ENCODE results near the gene PIK3AP1. TPM values are rescaled to one million over a fixed set of nuclear protein-coding genes. Genes with fewer than 3 reads are reported as not detected.
"Not testable (repeated sequence)": the region's sequence is repeated elsewhere in the genome, so short reads cannot be mapped to it uniquely, and the experiment has no call there.

The PIK3AP1 gene
- total RNA-seq, 2 donors from 2014 or later, result 5.1 to 20.6 TPM

GRCh38 chr10:96576277-96576980 lies 143.9 kb downstream of the PIK3AP1 start:
- no peak for ATAC-seq (replicated peaks in 1 of 2)
- DNase-seq, result no peak
- Mint-ChIP-seq H3K9me3 (no peaks in the 10 kb centered on the region), H3K4me3 (no peak overlapping the region), H3K27me3 (ENCODE audit: low read depth) (no peaks in the 10 kb centered on the region), H3K36me3 (ENCODE audit: insufficient read depth in 2 of 2) (peaks cover 3 to 13% of the 10 kb centered on the region in 2 donors), H3K4me1 (ENCODE audit: low read depth) (peaks cover 42% of the 10 kb centered on the region), H3K27ac (no peak overlapping the region)

GRCh38 chr10:96574564-96574963 lies 145.8 kb downstream of the PIK3AP1 start:
- not testable (repeated sequence) for DNase-seq; H3K27me3 Mint-ChIP-seq (ENCODE audit: low read depth); H3K27ac Mint-ChIP-seq; H3K9me3 Mint-ChIP-seq; H3K4me3 Mint-ChIP-seq; ATAC-seq (replicated peaks in 1 of 2)
- H3K4me1 Mint-ChIP-seq (ENCODE audit: low read depth), result peaks cover 24% of the 10 kb centered on the region
- H3K36me3 Mint-ChIP-seq (ENCODE audit: insufficient read depth in 2 of 2), result peaks cover 5 to 12% of the 10 kb centered on the region in 2 donors

GRCh38 chr10:96573036-96573435 lies 147.3 kb downstream of the PIK3AP1 start:
- ATAC-seq (replicated peaks in 1 of 2) (no peak), DNase-seq (no peak)
- H3K4me3 Mint-ChIP-seq, result no peak overlapping the region
- H3K9me3 Mint-ChIP-seq, result no peaks in the 10 kb centered on the region
- peaks cover 27% of the 10 kb centered on the region for H3K4me1 Mint-ChIP-seq (ENCODE audit: low read depth)
- H3K27ac Mint-ChIP-seq, result no peak overlapping the region
- no peaks in the 10 kb centered on the region for H3K27me3 Mint-ChIP-seq (ENCODE audit: low read depth)
- H3K36me3 Mint-ChIP-seq (ENCODE audit: insufficient read depth in 2 of 2), result peaks cover 5 to 13% of the 10 kb centered on the region in 2 donors

GRCh38 chr10:96570983-96571964 lies 149.0 kb downstream of the PIK3AP1 start:
- no peak overlapping the region for H3K4me3 Mint-ChIP-seq
- no peaks in the 10 kb centered on the region for H3K27me3 Mint-ChIP-seq (ENCODE audit: low read depth)
- peaks cover 5 to 12% of the 10 kb centered on the region in 2 donors for H3K36me3 Mint-ChIP-seq (ENCODE audit: insufficient read depth in 2 of 2)
- ATAC-seq (replicated peaks in 1 of 2), result no peak
- no peak for DNase-seq
- H3K9me3 Mint-ChIP-seq, result no peaks in the 10 kb centered on the region
- H3K27ac Mint-ChIP-seq, result no peak overlapping the region
- peaks cover 25% of the 10 kb centered on the region for H3K4me1 Mint-ChIP-seq (ENCODE audit: low read depth)

GRCh38 chr10:96570511-96570910 lies 149.8 kb downstream of the PIK3AP1 start:
- Mint-ChIP-seq H3K4me3 (no peak overlapping the region), H3K9me3 (no peaks in the 10 kb centered on the region), H3K36me3 (ENCODE audit: insufficient read depth in 2 of 2) (peaks cover 5 to 12% of the 10 kb centered on the region in 2 donors), H3K27me3 (ENCODE audit: low read depth) (no peaks in the 10 kb centered on the region), H3K27ac (no peak overlapping the region), H3K4me1 (ENCODE audit: low read depth) (peaks cover 33% of the 10 kb centered on the region)
- ATAC-seq (replicated peaks in 1 of 2) (no peak), DNase-seq (no peak)

- no peaks in the 10 kb centered on the region for H3K27me3 Mint-ChIP-seq (ENCODE audit: low read depth)
- H3K9me3 Mint-ChIP-seq, result no peaks in the 10 kb centered on the region
- H3K27ac Mint-ChIP-seq, result no peak overlapping the region
- ATAC-seq (replicated peaks in 1 of 2) (no peak), DNase-seq (no peak)
- peaks cover 33% of the 10 kb centered on the region for H3K4me1 Mint-ChIP-seq (ENCODE audit: low read depth)
- H3K36me3 Mint-ChIP-seq (ENCODE audit: insufficient read depth in 2 of 2), result peaks cover 2 to 4% of the 10 kb centered on the region in 2 donors
- no peak overlapping the region for H3K4me3 Mint-ChIP-seq
Measured at GRCh38 chr10:96568402-96568801, 151.9 kb downstream of the PIK3AP1 start.

- Mint-ChIP-seq H3K27me3 (ENCODE audit: low read depth) (no peaks in the 10 kb centered on the region), H3K27ac (peak overlapping the region; percentile 59), H3K4me1 (ENCODE audit: low read depth) (peaks cover 26% of the 10 kb centered on the region), H3K36me3 (ENCODE audit: insufficient read depth in 2 of 2) (peaks cover 2 to 9% of the 10 kb centered on the region in 2 donors), H3K4me3 (peak overlapping the region in 1 of 2 donors; percentile 58), H3K9me3 (no peaks in the 10 kb centered on the region)
- DNase-seq, result no peak
- ATAC-seq (replicated peaks in 1 of 2), result peak; percentile 62 to 67
Measured at GRCh38 chr10:96565774-96566173, 154.5 kb downstream of the PIK3AP1 start.

- Mint-ChIP-seq H3K27me3 (ENCODE audit: low read depth) (no peaks in the 10 kb centered on the region), H3K9me3 (no peaks in the 10 kb centered on the region), H3K36me3 (ENCODE audit: insufficient read depth in 2 of 2) (peaks cover 6 to 15% of the 10 kb centered on the region in 2 donors), H3K4me3 (no peak overlapping the region), H3K27ac (peak overlapping the region; percentile 71), H3K4me1 (ENCODE audit: low read depth) (peaks cover 8% of the 10 kb centered on the region)
- ATAC-seq (replicated peaks in 1 of 2) (no peak), DNase-seq (no peak)
Measured at GRCh38 chr10:96560966-96561887, 159.1 kb downstream of the PIK3AP1 start.

GRCh38 chr10:96560489-96560888 lies 159.8 kb downstream of the PIK3AP1 start:
- no peak overlapping the region for H3K4me3 Mint-ChIP-seq
- no peak overlapping the region for H3K27ac Mint-ChIP-seq
- H3K9me3 Mint-ChIP-seq, result no peaks in the 10 kb centered on the region
- H3K36me3 Mint-ChIP-seq (ENCODE audit: insufficient read depth in 2 of 2), result peaks cover 6 to 15% of the 10 kb centered on the region in 2 donors
- ATAC-seq (replicated peaks in 1 of 2) (no peak), DNase-seq (no peak)
- H3K27me3 Mint-ChIP-seq (ENCODE audit: low read depth), result no peaks in the 10 kb centered on the region
- H3K4me1 Mint-ChIP-seq (ENCODE audit: low read depth), result peaks cover under 1% of the 10 kb centered on the region

- Mint-ChIP-seq H3K27ac (no peak overlapping the region), H3K9me3 (no peaks in the 10 kb centered on the region), H3K4me3 (no peak overlapping the region), H3K4me1 (ENCODE audit: low read depth) (no peaks in the 10 kb centered on the region), H3K36me3 (ENCODE audit: insufficient read depth in 2 of 2) (peaks cover 6 to 11% of the 10 kb centered on the region in 2 donors), H3K27me3 (ENCODE audit: low read depth) (no peaks in the 10 kb centered on the region)
- ATAC-seq (replicated peaks in 1 of 2), result no peak
- no peak for DNase-seq
Measured at GRCh38 chr10:96556003-96556402, 164.3 kb downstream of the PIK3AP1 start.

- H3K4me1 Mint-ChIP-seq (ENCODE audit: low read depth), result no peaks in the 10 kb centered on the region
- no peak for ATAC-seq (replicated peaks in 1 of 2)
- H3K36me3 Mint-ChIP-seq (ENCODE audit: insufficient read depth in 2 of 2), result peaks cover 3 to 6% of the 10 kb centered on the region in 2 donors
- no peak overlapping the region for H3K27ac Mint-ChIP-seq
- DNase-seq, result no peak
- H3K4me3 Mint-ChIP-seq, result no peak overlapping the region
- H3K27me3 Mint-ChIP-seq (ENCODE audit: low read depth), result no peaks in the 10 kb centered on the region
- no peaks in the 10 kb centered on the region for H3K9me3 Mint-ChIP-seq
Measured at GRCh38 chr10:96555330-96555729, 165.0 kb downstream of the PIK3AP1 start.

GRCh38 chr10:96548589-96548988 lies 171.7 kb downstream of the PIK3AP1 start:
- Mint-ChIP-seq H3K9me3 (no peaks in the 10 kb centered on the region), H3K27ac (no peak overlapping the region), H3K4me1 (ENCODE audit: low read depth) (no peaks in the 10 kb centered on the region), H3K4me3 (no peak overlapping the region), H3K27me3 (ENCODE audit: low read depth) (no peaks in the 10 kb centered on the region), H3K36me3 (ENCODE audit: insufficient read depth in 2 of 2) (peaks cover 2 to 21% of the 10 kb centered on the region in 2 donors)
- no peak for ATAC-seq (replicated peaks in 1 of 2)
- no peak for DNase-seq

Measured in activated T-cell treated with anti-CD3 and anti-CD28 coated beads, Interleukin-2, amount 50 U/mL, for 72 hours (primary cell).